Neuronal stem cell (in vitro differentiated cells): Measurements from ENCODE around the gene FOXP4.

Source experiments
- DNase-seq: peaks from one replicate; pipeline ENCODE4 v3.0.0-alpha.2; 2013; ENCODE audit warnings: low spot score
- H2AFZ ChIP-seq: one replicate; pipeline ENCODE4 v1.6.1; 2013; ENCODE audit warnings: mild to moderate bottlenecking, low read length, inconsistent platforms
- H2AK5ac ChIP-seq: 2 replicates; pipeline ENCODE4 v1.6.1; 2013; ENCODE audit warnings: low read depth, mild to moderate bottlenecking, inconsistent platforms, low read length, moderate library complexity, mixed read lengths
- H2BK120ac ChIP-seq: 2 replicates; pipeline ENCODE4 v1.6.1; 2013; ENCODE audit warnings: low read depth, mild to moderate bottlenecking, inconsistent platforms, low read length, moderate library complexity, mixed read lengths
- H2BK12ac ChIP-seq: one replicate; pipeline ENCODE4 v1.6.1; 2013; ENCODE audit warnings: low read length, inconsistent platforms
- H2BK15ac ChIP-seq: 2 replicates; pipeline ENCODE4 v1.6.1; 2013; ENCODE audit warnings: mild to moderate bottlenecking, low read length, inconsistent platforms, mixed read lengths
- H2BK5ac ChIP-seq: one replicate; pipeline ENCODE4 v1.6.1; 2013; ENCODE audit warnings: inconsistent platforms, mild to moderate bottlenecking, low read length, moderate library complexity
- H3K14ac ChIP-seq: one replicate; pipeline ENCODE4 v1.6.1; 2013; ENCODE audit warnings: low read length, inconsistent platforms
- H3K18ac ChIP-seq: 2 replicates; pipeline ENCODE4 v1.6.1; 2013; ENCODE audit warnings: low read length, inconsistent platforms
- H3K23ac ChIP-seq: 2 replicates; pipeline ENCODE4 v1.6.1; 2013; ENCODE audit warnings: low read depth, mild to moderate bottlenecking, mixed read lengths, low read length, inconsistent platforms; ENCODE audit not compliant: poor library complexity
- H3K27ac ChIP-seq: replicated peaks from 3 replicates; pipeline ENCODE4 v1.5.1; 2013; ENCODE audit warnings: low read length, inconsistent platforms
- H3K27me3 ChIP-seq, 3 experiments: 2 replicates each; pipeline ENCODE4 v1.6.1; 2013; ENCODE audit warnings: low read length in 3 of 3, mild to moderate bottlenecking in 2 of 3, inconsistent platforms in 1 of 3, low read depth in 1 of 3, mixed read lengths in 1 of 3, moderate library complexity in 1 of 3; ENCODE audit not compliant: control insufficient read depth in 3 of 3, insufficient read depth in 3 of 3
- H3K36me3 ChIP-seq, 2 donors: replicated peaks in 1 of 2; 2 replicates each; pipeline ENCODE4 v1.6.1; 2013; ENCODE audit warnings: low read length in 2 of 2; ENCODE audit not compliant: control insufficient read depth in 2 of 2, insufficient read depth in 2 of 2
- H3K4ac ChIP-seq: 2 replicates; pipeline ENCODE4 v1.6.1; 2013; ENCODE audit warnings: inconsistent platforms, mild to moderate bottlenecking, low read length, moderate library complexity
- H3K4me1 ChIP-seq, 2 donors: 1 replicate in 1 of 2; 2 replicates in 1 of 2; pipeline ENCODE4 v1.6.1; 2013; ENCODE audit warnings: low read length in 2 of 2, low read depth in 1 of 2; ENCODE audit not compliant: control insufficient read depth in 2 of 2, insufficient read depth in 1 of 2
- H3K4me2 ChIP-seq: one replicate; pipeline ENCODE4 v1.6.1; 2013; ENCODE audit warnings: mild to moderate bottlenecking, low read length, inconsistent platforms; ENCODE audit not compliant: insufficient read depth, poor library complexity, severe bottlenecking
- H3K4me3 ChIP-seq, 2 donors: 2 replicates each; pipeline ENCODE4 v1.5.1; 2013; ENCODE audit warnings: low read length in 2 of 2, mild to moderate bottlenecking in 2 of 2, inconsistent platforms in 1 of 2, moderate library complexity in 1 of 2
- H3K79me1 ChIP-seq: one replicate; pipeline ENCODE4 v1.6.1; 2013; ENCODE audit warnings: low read depth, mild to moderate bottlenecking, inconsistent platforms, low read length, moderate library complexity
- H3K9ac ChIP-seq: one replicate; pipeline ENCODE4 v1.6.1; 2013; ENCODE audit warnings: mild to moderate bottlenecking, low read depth, low read length, inconsistent platforms; ENCODE audit not compliant: poor library complexity
- H3K9me3 ChIP-seq, 2 donors: replicated peaks in 1 of 2; 2 replicates each; pipeline versions ENCODE3 to v1.6.1; 2013; ENCODE audit warnings: low read length in 2 of 2, mild to moderate bottlenecking in 2 of 2, inconsistent platforms in 1 of 2, low read depth in 1 of 2, mixed read lengths in 1 of 2, moderate library complexity in 1 of 2; ENCODE audit not compliant: control insufficient read depth in 2 of 2, insufficient read depth in 1 of 2
- H4K8ac ChIP-seq: one replicate; pipeline ENCODE4 v1.6.1; 2013; ENCODE audit warnings: low read depth, mild to moderate bottlenecking, inconsistent platforms, low read length, moderate library complexity
- H4K91ac ChIP-seq: one replicate; pipeline ENCODE4 v1.6.1; 2013; ENCODE audit warnings: low read length, low read depth, mild to moderate bottlenecking, inconsistent platforms; ENCODE audit not compliant: poor library complexity
- WGBS, 2 donors: extraction: QIAGEN DNeasy Blood & Tissue Kit; methylation state at CpG; one replicate each; pipeline ENCODE4 v1.1.7; 2013; ENCODE audit warnings: missing lambda C conversion rate in 2 of 2, mixed read lengths in 1 of 2; ENCODE audit not compliant: insufficient read length in 2 of 2, insufficient replicate concordance in 1 of 2; ENCODE audit errors: extremely low coverage in 2 of 2; 5-methylcytosine and 5-hydroxymethylcytosine counted together

FOXP4 gene

DNA sequence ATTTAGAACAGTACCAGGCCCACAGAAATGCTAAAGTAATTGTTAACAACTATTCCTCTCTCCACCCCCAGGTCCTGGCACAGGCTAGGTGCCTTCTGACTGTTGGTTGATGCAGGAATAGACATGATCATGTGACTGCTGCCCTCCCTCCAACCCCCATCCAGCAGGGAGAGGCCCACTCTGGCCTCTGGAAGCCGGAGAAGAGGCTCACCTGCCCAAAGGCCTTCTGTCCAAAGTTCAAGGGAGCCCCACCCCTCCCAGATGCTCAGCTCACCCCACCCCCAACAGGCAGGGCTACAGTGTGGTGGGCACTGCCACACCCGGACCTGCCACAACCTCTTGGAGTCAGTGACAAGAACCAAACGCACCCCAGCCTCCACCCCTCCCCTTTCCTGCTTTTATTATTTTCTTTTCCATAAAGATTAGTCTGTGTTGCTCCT, 26.9 kb upstream of the FOXP4 start:
- H3K79me1 ChIP-seq: no peaks in the 10 kb centered on the region
- no peak for DNase-seq
- no peaks in the 10 kb centered on the region for H3K9me3 ChIP-seq
- no peak overlapping the region for H4K8ac ChIP-seq
- no peak overlapping the region for H3K14ac ChIP-seq
- no peaks in the 10 kb centered on the region for H3K36me3 ChIP-seq
- H3K4me2 ChIP-seq: no peak overlapping the region
- no peak overlapping the region for H3K27ac ChIP-seq
- WGBS, 2 donors: no CpG with 5 or more reads among the region's 3 CpGs
- no peak overlapping the region for H2BK120ac ChIP-seq
- peaks cover 0 to 6% (median 0%) of the 10 kb centered on the region in 3 experiments for H3K27me3 ChIP-seq
- peaks cover 2 to 4% of the 10 kb centered on the region in 2 donors for H3K4me1 ChIP-seq
- no peak overlapping the region for H2BK15ac ChIP-seq
- no peak overlapping the region for H2AK5ac ChIP-seq
- no peak overlapping the region for H3K9ac ChIP-seq
- no peak overlapping the region for H3K4ac ChIP-seq
- no peak overlapping the region for H4K91ac ChIP-seq
- H3K18ac ChIP-seq: no peak overlapping the region
- H2BK12ac ChIP-seq: no peak overlapping the region
- no peak overlapping the region for H3K4me3 ChIP-seq
- H3K23ac ChIP-seq: no peak overlapping the region
- H2AFZ ChIP-seq: peak overlapping the region; percentile 59
- no peak overlapping the region for H2BK5ac ChIP-seq

DNA sequence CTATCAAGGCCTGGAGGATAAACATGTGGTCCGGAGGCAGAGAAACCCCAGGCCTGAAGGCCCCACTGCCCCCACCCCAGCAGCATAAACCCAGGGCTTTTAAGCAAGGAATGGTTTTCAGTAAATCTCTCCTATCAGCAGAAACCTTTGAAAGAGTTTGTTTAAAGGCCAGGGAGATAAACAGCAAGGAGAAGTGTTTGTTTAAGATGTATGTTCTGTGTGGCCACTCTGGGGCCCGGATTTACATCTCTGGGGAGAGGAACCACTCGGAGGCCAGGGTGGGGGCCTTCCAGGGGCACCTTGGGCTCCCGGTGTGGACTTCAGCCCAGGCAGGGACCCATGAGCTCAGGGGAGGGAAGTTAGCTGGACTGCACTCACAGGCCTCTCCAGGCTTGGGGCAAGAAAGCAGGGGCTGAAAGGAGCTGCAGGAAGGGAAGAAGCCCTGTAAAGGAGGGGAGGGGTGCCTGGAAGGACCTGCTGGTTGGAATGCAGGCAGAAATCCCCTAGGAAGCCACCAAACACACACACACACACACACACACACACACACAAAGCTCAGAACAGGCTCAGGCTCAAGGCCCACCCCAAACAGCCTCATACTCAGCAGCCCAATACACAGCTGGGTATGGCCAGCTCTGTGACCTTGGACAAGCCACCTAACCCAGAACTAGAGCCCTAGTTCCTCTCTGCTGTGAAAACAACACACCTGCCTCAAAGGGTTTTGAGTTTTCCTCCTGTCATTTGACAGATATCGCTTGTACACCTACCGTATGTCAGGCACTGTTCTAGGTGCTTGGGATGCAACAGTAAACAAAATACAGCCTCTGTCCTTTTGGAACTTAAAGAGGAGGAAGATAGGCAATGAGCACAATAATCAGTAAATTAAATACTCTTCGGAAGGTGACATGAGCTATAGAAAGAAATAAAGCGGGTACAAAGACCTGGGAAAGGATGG, 26.2 kb upstream of the FOXP4 start:
- Histone ChIP-seq H3K23ac (no peak overlapping the region), H4K8ac (no peak overlapping the region), H2AK5ac (no peak overlapping the region), H2BK5ac (no peak overlapping the region), H3K18ac (peak overlapping the region; percentile 76), H3K36me3 (no peaks in the 10 kb centered on the region), H3K14ac (no peak overlapping the region), H2BK120ac (peak overlapping the region; percentile 7), H3K4me1 (peaks cover 7 to 9% of the 10 kb centered on the region in 2 donors), H3K27me3 (peaks cover 0 to 6% (median 0%) of the 10 kb centered on the region in 3 experiments), H4K91ac (no peak overlapping the region), H3K9me3 (no peaks in the 10 kb centered on the region), H2BK12ac (no peak overlapping the region), H3K4me2 (no peak overlapping the region), H3K9ac (no peak overlapping the region), H2BK15ac (no peak overlapping the region), H3K27ac (no peak overlapping the region), H3K4ac (no peak overlapping the region), H3K4me3 (no peak overlapping the region), H3K79me1 (no peaks in the 10 kb centered on the region), H2AFZ (peak overlapping the region; percentile 59)
- WGBS, 2 donors: no CpG with 5 or more reads among the region's 8 CpGs
- no peak for DNase-seq

DNA sequence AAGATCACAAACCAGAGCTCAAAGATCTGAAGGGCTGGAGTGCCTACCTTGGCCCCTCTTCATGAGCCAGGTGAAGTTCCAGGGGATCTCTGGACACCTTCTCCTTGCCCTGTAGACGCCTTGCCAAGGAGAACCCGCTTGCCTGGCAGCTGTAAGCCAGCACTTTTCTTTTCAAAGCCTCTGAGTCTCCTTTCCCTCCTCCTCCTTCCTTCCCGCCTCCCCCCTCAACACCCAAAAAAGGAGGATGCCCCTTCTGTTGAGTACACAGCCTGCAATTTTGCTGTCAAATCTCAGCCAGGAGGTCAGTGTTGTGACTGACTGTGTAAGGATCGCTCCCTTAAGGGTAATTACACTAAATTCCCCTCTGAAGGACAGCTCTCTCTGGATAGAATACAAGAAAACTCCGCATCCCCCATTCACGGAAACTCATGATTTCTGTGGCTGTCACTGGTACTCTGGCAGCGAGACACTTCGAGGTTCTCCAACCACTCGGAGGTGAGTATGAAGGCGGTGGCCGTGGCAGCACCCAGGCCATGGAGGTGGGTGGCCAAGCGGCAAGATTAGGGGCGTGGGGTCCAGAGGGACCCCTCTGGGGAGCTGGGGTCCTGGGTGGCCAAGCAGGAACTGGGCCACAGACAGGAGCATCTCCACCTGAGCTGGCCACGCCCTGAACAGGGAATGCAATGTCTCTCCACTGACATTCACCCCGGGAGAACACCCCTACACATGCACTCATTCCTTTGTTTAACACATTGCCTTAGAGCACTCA, 23.2 kb upstream of the FOXP4 start:
- peak overlapping the region; percentile 22 for H2BK15ac ChIP-seq
- no peak for DNase-seq
- no peak overlapping the region for H4K8ac ChIP-seq
- H2BK120ac ChIP-seq: no peak overlapping the region
- H2BK12ac ChIP-seq: no peak overlapping the region
- no peak overlapping the region for H3K27ac ChIP-seq
- H3K79me1 ChIP-seq: no peaks in the 10 kb centered on the region
- H4K91ac ChIP-seq: no peak overlapping the region
- H3K9me3 ChIP-seq: no peaks in the 10 kb centered on the region
- H3K18ac ChIP-seq: peak overlapping the region; percentile 16
- no peak overlapping the region for H3K23ac ChIP-seq
- peak overlapping the region; percentile 59 for H2AK5ac ChIP-seq
- H2AFZ ChIP-seq: no peak overlapping the region
- no peak overlapping the region for H3K4me2 ChIP-seq
- H3K4ac ChIP-seq: no peak overlapping the region
- no peak overlapping the region for H3K9ac ChIP-seq
- H3K36me3 ChIP-seq: no peaks in the 10 kb centered on the region
- no peak overlapping the region for H3K4me3 ChIP-seq
- no peak overlapping the region for H2BK5ac ChIP-seq
- H3K27me3 ChIP-seq: peaks cover 0 to 3% (median 2%) of the 10 kb centered on the region in 3 experiments
- no CpG with 5 or more reads among the region's 15 CpGs for WGBS, 2 donors
- H3K14ac ChIP-seq: no peak overlapping the region
- peaks cover 10 to 15% of the 10 kb centered on the region in 2 donors for H3K4me1 ChIP-seq
